Measurements from ENCODE around the gene CAMK2D.

CAMK2D gene

DNA sequence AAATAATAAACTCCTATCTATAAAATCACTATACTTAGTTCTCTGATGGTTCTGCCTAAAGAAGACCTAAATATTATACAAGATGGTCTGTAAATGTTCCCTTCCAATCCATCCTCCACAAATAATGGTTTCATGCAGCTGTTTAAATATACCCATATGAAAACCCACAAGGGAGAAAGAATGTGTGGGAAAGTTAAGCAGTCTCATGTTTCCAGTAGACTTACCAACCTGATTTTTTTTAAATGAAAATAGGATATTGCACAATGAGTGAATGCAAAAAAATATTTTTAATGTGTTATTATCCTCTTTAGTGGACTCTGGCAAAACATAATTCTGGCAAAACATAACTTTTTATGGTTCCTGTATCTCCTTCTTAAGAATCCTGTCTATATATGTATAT, 23.3 kb downstream of the CAMK2D start:
- no peak overlapping the region for H3K4me3 ChIP-seq (ENCODE audit: low read length)
- no peak for DNase-seq (ENCODE audit: low read depth)
- TF ChIP-seq, protein P1, sequence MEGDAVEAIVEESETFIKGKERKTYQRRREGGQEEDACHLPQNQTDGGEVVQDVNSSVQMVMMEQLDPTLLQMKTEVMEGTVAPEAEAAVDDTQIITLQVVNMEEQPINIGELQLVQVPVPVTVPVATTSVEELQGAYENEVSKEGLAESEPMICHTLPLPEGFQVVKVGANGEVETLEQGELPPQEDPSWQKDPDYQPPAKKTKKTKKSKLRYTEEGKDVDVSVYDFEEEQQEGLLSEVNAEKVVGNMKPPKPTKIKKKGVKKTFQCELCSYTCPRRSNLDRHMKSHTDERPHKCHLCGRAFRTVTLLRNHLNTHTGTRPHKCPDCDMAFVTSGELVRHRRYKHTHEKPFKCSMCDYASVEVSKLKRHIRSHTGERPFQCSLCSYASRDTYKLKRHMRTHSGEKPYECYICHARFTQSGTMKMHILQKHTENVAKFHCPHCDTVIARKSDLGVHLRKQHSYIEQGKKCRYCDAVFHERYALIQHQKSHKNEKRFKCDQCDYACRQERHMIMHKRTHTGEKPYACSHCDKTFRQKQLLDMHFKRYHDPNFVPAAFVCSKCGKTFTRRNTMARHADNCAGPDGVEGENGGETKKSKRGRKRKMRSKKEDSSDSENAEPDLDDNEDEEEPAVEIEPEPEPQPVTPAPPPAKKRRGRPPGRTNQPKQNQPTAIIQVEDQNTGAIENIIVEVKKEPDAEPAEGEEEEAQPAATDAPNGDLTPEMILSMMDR (conservative IDR thresholded peaks at IDR 0.05; ENCODE audit: low read depth, low read length): no peak

DNA sequence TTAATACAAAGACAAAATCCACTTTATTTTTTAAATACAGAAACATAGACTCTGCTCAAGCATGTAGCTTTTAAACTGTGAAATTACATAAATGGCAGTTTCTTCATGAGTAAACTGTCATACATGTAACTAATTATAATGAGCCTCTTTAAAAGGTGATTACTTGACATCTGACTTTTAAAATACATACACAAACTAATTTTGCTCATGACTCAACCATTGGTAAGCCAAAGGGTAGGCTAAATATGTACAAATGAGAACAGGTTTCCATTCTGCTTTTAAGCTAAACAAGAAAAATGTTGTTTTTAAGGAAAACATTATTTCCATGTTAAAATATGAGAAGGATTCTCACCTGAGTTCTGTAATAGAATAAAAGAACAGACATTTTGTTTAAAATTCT, 27.9 kb downstream of the CAMK2D start:
- TF ChIP-seq, protein P1 (conservative IDR thresholded peaks at IDR 0.05; ENCODE audit: low read depth, low read length): no peak
- DNase-seq (ENCODE audit: low read depth): no peak
- no peak overlapping the region for H3K4me3 ChIP-seq (ENCODE audit: low read length)

DNA sequence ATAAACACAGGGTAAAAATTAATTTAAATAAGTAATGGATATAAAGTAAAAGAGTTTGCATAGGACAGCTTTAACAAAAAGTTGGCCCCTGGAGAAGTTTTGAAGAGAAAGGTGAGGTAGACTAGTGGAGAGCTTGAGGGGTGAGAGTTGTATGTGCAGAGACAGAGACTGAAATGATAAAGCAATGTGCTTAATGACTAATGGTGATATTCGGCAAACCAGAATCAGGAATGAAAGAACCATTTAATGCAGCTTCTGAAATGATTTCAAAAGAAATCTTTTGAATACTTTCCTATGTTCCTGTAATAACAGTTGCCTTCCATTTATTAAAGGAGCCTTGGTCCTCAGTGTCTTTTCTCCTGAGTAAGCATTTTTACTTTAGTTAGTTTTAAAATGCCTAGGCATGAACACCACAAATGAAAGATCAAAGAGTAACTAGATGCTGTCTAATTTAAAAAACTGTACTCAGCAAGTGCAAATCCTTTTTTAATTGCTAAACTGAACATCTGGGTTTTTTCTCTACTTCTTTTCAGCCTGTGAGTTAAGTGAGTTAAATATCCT, 28.5 kb downstream of the CAMK2D start:
- TF ChIP-seq, protein P1 (conservative IDR thresholded peaks at IDR 0.05; ENCODE audit: low read depth, low read length): no peak
- no peak for DNase-seq (ENCODE audit: low read depth)
- no peak overlapping the region for H3K4me3 ChIP-seq (ENCODE audit: low read length)

DNA sequence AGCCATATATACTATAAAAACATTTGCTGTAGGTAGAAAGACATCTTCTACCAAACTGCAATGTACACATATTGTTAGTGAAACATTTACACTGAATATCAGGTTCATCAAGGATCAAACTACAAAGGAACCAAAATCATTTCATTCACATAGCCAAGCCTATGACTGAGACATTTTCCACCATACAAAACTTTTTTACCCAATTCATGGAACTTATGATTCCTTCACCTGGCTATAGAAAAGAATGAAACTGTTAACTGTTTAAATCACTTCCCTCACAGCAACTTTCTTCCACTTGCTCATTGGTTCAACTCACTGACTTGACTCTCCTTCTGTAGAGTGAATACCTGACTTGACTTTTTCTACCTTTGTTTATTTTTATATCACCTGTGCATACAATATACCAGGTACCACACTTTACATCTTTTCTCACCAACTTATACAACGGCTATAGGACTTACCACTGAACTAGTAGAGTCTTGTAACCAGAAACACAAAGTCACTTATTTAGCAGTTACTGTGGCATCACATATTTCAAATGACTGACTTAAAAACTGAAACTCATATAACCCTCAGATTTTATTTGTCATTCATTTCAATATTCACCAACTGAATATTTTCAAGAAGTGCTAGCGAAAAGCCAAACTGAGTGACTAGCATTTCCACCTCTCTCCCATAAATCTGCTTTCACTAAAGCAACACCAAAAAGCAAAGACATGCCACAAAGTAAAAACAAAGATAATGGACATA, 30.9 kb downstream of the CAMK2D start:
- no peak for DNase-seq (ENCODE audit: low read depth)
- TF ChIP-seq, protein P1 (conservative IDR thresholded peaks at IDR 0.05; ENCODE audit: low read depth, low read length): no peak
- H3K4me3 ChIP-seq (ENCODE audit: low read length): no peak overlapping the region

DNA sequence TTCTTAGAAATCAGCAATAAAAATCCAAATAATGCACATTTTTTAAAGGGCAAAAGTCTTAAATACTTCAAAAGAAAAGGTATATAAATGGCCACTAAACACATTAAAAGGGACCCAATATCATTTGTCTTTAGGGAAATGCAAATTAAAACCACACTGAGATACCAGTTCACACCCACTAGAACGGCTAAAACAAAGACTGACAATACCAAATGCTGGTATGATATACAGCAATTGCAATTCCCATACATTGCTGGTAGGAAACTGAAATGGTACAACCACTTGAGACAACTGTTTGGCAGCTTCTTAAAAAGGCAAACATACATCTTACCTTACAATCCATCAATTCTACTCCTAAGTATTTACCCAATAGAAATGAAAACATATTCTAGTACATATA, 33.7 kb downstream of the CAMK2D start:
- TF ChIP-seq, protein P1 (conservative IDR thresholded peaks at IDR 0.05; ENCODE audit: low read depth, low read length): no peak
- DNase-seq (ENCODE audit: low read depth): no peak
- no peak overlapping the region for H3K4me3 ChIP-seq (ENCODE audit: low read length)

DNA sequence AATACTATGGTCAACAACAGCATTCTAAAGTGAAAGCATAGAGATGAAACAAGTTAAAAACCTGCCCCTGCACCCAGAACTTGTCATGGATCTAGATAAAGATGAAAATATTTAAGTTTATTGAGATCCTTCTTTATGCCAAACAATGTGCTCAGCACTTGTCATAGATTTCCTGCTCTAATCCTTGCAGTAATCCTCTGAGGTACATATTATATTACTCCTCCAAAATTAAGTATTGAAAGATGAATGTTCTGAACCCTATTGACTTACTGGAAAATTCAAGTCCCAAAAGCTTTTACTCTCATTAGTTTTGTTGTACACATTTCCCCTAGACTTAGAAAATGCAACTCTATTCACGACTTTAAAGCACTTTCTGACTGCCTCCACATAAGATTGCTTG, 35.6 kb downstream of the CAMK2D start:
- H3K4me3 ChIP-seq (ENCODE audit: low read length): no peak overlapping the region
- TF ChIP-seq, protein P1 (conservative IDR thresholded peaks at IDR 0.05; ENCODE audit: low read depth, low read length): no peak
- DNase-seq (ENCODE audit: low read depth): no peak

DNA sequence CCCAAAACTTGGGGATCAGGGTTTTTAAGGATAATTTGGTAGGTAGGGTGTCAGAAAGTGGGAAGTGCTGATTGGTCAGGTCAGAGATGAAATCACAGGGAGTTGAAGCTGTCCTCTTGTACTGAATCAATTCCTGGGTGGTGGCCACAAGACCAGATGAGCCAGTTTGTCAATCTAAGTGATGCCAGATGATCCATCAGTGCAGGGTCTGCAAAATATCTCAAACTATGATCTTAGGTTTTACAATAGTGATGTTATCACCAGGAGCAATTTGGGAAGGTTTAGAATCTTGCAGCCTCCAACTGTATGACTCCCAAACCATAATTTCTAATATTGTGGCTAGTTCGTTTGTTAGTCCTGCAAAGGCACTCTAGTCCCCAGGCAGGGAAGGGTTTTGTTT, 43.3 kb downstream of the CAMK2D start:
- no peak for DNase-seq (ENCODE audit: low read depth)
- H3K4me3 ChIP-seq (ENCODE audit: low read length): no peak overlapping the region
- TF ChIP-seq, protein P1 (conservative IDR thresholded peaks at IDR 0.05; ENCODE audit: low read depth, low read length): no peak
